ENCODE measurements around the gene TRIM65.

- TF ChIP-seq EZH2 (optimal IDR thresholded peaks at IDR 0.05; ENCODE audit: low read depth, low read length) (no peak), CTCF (IDR thresholded peaks at IDR 0.05; ENCODE audit: low read length) (no peak), EZH2phosphoT487 (IDR thresholded peaks at IDR 0.05; ENCODE audit: low read length) (no peak)
These were observed 19.6 kb downstream of the TRIM65 start for GRCh38 chr17:75876938-75877751.
